Type B pancreatic cell (in vitro differentiated cells): ENCODE measurements around the gene NMNAT2. TPM values are rescaled to one million over a fixed set of nuclear protein-coding genes. Genes with fewer than 3 reads are reported as not detected.

ENCODE experiments used
- DNase-seq: peaks from one replicate; pipeline ENCODE4 v3.0.0; 2021; ENCODE audit warnings: mixed read lengths; ENCODE audit not compliant: unreplicated experiment; ENCODE audit errors: extremely low spot score
- H3K27ac Mint-ChIP-seq: 2 replicates; pipeline ENCODE4 v1.8.0; 2021; ENCODE audit warnings: mild to moderate bottlenecking, mixed read lengths
- H3K27me3 Mint-ChIP-seq: 2 replicates; pipeline ENCODE4 v1.8.0; 2021; ENCODE audit warnings: mixed read lengths
- H3K36me3 Mint-ChIP-seq: 2 replicates; pipeline ENCODE4 v1.8.0; 2021; ENCODE audit warnings: mixed read lengths
- H3K4me1 Mint-ChIP-seq: one replicate; pipeline ENCODE4 v1.8.0; 2021; ENCODE audit warnings: mixed read lengths; ENCODE audit not compliant: unreplicated experiment
- H3K4me3 Mint-ChIP-seq: 2 replicates; pipeline ENCODE4 v1.8.0; 2021; ENCODE audit warnings: mild to moderate bottlenecking, mixed read lengths
- H3K9me3 Mint-ChIP-seq: 2 replicates; pipeline ENCODE4 v1.8.0; 2021; ENCODE audit warnings: mixed read lengths
- total RNA-seq: library from RNA; stranded (reverse); gene quantifications from 2 replicates; pipeline ENCODE4 v1.2.1, GENCODE V29; 2021; ENCODE audit warnings: low replicate concordance
- TF ChIP-seq, protein P1 (sequence below): fragments of 200-600 bp; sonication (generic); conservative IDR thresholded peaks from 2 replicates; pipeline ENCODE4 v1.5.0; 2021; ENCODE audit warnings: antibody characterized with exemption, mild to moderate bottlenecking

The NMNAT2 gene
- total RNA-seq, 1 donor from 2014 or later = 3.7 TPM

DNA sequence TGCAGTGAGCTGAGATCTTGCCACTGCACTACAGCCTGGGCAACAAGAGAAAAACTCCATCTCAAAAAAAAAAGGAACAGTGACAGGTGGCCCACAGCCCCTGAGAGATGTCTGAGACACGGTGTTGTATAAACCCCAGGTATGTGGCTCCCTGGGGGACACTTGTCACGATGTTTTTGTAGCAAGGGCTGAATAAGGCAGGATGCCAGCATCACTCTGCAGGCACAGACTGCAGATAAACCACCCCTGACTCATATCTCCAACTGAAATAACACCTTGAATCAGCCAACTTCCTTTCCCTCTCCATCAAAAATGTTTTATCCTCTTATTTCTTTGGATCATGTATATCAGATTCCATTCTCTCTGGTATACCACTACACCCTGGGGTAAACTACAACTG is 52.5 kb downstream of the NMNAT2 start:
- TF ChIP-seq, protein P1, sequence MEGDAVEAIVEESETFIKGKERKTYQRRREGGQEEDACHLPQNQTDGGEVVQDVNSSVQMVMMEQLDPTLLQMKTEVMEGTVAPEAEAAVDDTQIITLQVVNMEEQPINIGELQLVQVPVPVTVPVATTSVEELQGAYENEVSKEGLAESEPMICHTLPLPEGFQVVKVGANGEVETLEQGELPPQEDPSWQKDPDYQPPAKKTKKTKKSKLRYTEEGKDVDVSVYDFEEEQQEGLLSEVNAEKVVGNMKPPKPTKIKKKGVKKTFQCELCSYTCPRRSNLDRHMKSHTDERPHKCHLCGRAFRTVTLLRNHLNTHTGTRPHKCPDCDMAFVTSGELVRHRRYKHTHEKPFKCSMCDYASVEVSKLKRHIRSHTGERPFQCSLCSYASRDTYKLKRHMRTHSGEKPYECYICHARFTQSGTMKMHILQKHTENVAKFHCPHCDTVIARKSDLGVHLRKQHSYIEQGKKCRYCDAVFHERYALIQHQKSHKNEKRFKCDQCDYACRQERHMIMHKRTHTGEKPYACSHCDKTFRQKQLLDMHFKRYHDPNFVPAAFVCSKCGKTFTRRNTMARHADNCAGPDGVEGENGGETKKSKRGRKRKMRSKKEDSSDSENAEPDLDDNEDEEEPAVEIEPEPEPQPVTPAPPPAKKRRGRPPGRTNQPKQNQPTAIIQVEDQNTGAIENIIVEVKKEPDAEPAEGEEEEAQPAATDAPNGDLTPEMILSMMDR = no peak
- Mint-ChIP-seq H3K27ac (no peak overlapping the region), H3K9me3 (no peaks in the 10 kb centered on the region), H3K4me3 (no peak overlapping the region), H3K27me3 (no peaks in the 10 kb centered on the region), H3K36me3 (no peaks in the 10 kb centered on the region), H3K4me1 (peaks cover 10% of the 10 kb centered on the region)
- no peak for DNase-seq

DNA sequence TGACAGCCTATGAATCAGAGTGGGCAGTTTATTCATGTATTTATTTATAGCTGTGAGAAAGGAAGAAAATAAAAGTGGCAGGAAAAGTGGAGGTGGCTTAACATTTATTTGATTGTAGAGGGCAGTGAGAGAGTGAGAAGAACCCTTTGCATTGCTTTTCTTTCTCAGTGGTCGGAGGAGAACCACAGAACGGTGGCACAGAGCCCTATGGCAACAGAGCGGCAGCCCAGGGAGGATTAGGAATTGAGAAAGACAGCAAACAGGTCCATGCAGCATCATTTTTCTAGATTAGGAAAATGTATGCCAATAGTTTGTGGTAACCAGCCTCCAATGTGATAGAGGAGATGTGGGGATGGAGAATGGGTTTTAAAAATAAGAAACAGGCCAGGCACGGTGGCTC is 53.1 kb downstream of the NMNAT2 start:
- TF ChIP-seq, protein P1 = no peak
- H3K4me1 Mint-ChIP-seq = peaks cover 9% of the 10 kb centered on the region
- H3K27me3 Mint-ChIP-seq = no peaks in the 10 kb centered on the region

DNA sequence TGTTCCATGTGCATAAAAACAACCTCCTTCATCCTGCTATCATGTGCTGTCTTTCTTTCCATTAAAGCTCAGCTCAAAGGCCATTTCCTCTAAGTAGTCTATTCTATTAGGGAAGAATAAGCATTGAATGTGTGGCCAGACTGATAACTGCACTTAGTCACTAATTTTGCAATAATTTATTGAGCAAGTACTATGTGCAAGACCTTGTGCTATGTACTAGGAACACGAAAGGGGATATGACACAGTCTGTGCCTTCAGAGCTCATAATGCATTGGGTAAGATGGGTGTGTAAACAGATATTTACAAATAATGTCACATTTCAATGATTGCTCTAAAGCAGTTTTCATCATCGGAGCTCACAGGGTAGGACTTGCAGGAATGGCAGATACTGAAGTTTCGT is 54.2 kb downstream of the NMNAT2 start:
- TF ChIP-seq, protein P1 = no peak
- no peaks in the 10 kb centered on the region for H3K36me3 Mint-ChIP-seq
- DNase-seq = no peak
- H3K9me3 Mint-ChIP-seq = no peaks in the 10 kb centered on the region
- H3K4me1 Mint-ChIP-seq = peaks cover 6% of the 10 kb centered on the region
- no peak overlapping the region for H3K4me3 Mint-ChIP-seq
- H3K27me3 Mint-ChIP-seq = no peaks in the 10 kb centered on the region
- no peak overlapping the region for H3K27ac Mint-ChIP-seq

More for the DNA sequence above, 53.1 kb downstream of the NMNAT2 start:
- no peaks in the 10 kb centered on the region for H3K36me3 Mint-ChIP-seq
- no peak overlapping the region for H3K27ac Mint-ChIP-seq
- no peak for DNase-seq
- no peak overlapping the region for H3K4me3 Mint-ChIP-seq
- H3K9me3 Mint-ChIP-seq = no peaks in the 10 kb centered on the region

DNA sequence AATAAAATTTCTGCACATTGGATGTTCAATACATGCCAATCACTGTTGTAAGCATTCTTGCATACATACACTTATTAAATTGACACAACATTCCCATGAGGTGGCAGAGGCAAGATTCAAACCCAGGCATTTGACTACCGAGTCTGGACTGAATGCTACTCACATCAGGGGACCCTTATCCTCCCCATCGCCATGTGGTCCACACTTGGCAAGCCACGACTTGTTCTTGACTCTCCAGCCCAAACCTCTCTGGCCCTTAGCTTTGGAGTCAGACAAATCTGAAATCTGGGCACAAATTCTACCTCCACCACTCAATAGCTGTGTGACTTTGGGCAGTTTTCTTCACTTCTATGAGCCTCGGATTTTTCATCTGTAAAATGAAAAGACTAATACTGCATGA is 57.1 kb downstream of the NMNAT2 start:
- Mint-ChIP-seq H3K27ac (no peak overlapping the region), H3K4me1 (peaks cover 6% of the 10 kb centered on the region), H3K27me3 (no peaks in the 10 kb centered on the region), H3K36me3 (peaks cover 3% of the 10 kb centered on the region), H3K4me3 (no peak overlapping the region), H3K9me3 (no peaks in the 10 kb centered on the region)
- DNase-seq = no peak
- TF ChIP-seq, protein P1 = no peak

DNA sequence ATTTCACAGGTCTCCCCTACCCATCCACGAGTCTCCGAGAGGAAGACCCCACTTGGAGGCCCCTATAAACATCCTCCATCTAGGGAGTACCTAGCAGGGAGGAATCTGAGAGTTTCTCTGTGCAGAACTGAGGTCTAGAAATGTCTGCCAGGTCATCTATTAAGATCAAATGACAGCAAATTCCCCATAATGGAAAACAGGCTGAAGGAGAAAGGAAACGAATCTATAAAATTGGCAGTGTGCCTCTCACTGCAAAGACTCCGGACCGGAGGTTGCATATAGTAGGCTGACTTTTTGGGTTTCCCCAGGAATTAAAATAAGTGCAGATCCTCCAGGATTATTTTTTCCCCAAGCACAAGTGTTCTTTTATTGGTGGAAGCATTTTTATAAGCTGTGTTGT is 57.7 kb downstream of the NMNAT2 start:
- no peak overlapping the region for H3K27ac Mint-ChIP-seq
- peaks cover 6% of the 10 kb centered on the region for H3K4me1 Mint-ChIP-seq
- no peak overlapping the region for H3K4me3 Mint-ChIP-seq
- no peaks in the 10 kb centered on the region for H3K9me3 Mint-ChIP-seq
- TF ChIP-seq, protein P1 = no peak
- H3K27me3 Mint-ChIP-seq = no peaks in the 10 kb centered on the region
- peaks cover 3% of the 10 kb centered on the region for H3K36me3 Mint-ChIP-seq
- DNase-seq = no peak
